ENCODE results near the gene FUT6.

GRCh38 chr19:5820785-5821184 lies 18.7 kb downstream of the FUT6 start:
- no peak for TF ChIP-seq EZH2 (IDR thresholded peaks at IDR 0.05; ENCODE audit: insufficient read depth, poor library complexity, severe bottlenecking)
- no peak for TF ChIP-seq EZH2phosphoT487 (IDR thresholded peaks at IDR 0.05; ENCODE audit: insufficient read depth, low read depth)

Data from GM23248 (cell line).